ENCODE data around the gene WWOX. TPM values are rescaled to one million over a fixed set of nuclear protein-coding genes. Genes with fewer than 3 reads are reported as not detected.

WWOX gene
- total RNA-seq, 4 donors from 2014 or later = 76.8 to 102 (median 83.6) TPM

DNA sequence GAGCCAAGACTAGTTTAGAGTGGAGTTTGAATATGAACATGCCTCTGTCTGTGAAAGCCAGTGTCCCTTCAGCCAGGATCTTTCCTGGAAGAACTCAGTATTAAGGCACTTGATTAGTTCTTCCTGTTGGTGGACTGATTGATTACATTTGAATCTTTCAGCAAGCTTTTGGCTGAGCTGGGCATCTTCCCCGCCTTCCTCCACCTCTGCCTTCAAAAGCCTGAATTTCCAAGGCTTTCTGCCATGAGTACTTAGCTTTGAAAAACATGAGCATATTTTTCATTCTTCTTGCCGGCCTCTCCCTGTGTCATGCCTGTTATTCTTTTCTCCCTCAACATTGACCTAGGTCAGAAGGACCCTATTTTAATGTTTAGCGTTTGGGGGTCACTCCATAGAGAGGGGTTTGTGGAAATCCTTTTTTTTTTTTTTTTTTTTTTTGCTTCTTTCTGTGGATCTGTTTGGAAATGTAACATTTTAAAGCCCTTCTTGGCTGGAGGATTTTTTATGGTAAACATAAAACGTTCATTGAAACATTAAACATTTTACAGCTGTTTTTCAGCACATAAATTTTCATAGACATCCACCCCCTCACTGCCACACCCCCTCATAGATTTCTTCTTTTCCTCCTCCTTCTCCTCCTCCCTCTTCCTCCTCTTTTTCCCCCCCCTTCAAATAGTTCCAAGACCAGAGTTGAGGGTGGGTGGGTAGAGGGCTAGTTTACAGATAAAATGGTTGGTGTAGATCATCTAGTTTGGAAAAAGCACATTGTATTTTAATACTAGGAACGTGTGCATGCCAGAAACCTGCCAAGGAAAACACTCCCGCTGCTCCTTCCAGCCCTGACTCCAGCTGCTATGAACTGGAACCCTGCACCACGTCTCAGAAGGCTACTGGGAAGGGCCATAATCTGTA is 645.9 kb downstream of the WWOX start:
- Histone ChIP-seq H3K36me3 (no peaks in the 10 kb centered on the region), H3K27ac (peak overlapping the region in 2 of 4 donors; percentile 25 to 30), H3K9me3 (no peaks in the 10 kb centered on the region), H3K27me3 (no peaks in the 10 kb centered on the region), H3K4me3 (no peak overlapping the region), H3K4me1 (peaks cover 0 to 16% (median 0%) of the 10 kb centered on the region in 4 donors)
- DNase-seq (ENCODE audit: low spot score in 2 of 2) = no peak
- WGBS, 2 donors = 24 to 29% methylated on average over 7 of the region's 7 CpGs
- no peak for TF ChIP-seq POLR2A (IDR thresholded peaks at IDR 0.05)
- no peak for TF ChIP-seq EP300 (IDR thresholded peaks at IDR 0.05)
- TF ChIP-seq, protein P1, sequence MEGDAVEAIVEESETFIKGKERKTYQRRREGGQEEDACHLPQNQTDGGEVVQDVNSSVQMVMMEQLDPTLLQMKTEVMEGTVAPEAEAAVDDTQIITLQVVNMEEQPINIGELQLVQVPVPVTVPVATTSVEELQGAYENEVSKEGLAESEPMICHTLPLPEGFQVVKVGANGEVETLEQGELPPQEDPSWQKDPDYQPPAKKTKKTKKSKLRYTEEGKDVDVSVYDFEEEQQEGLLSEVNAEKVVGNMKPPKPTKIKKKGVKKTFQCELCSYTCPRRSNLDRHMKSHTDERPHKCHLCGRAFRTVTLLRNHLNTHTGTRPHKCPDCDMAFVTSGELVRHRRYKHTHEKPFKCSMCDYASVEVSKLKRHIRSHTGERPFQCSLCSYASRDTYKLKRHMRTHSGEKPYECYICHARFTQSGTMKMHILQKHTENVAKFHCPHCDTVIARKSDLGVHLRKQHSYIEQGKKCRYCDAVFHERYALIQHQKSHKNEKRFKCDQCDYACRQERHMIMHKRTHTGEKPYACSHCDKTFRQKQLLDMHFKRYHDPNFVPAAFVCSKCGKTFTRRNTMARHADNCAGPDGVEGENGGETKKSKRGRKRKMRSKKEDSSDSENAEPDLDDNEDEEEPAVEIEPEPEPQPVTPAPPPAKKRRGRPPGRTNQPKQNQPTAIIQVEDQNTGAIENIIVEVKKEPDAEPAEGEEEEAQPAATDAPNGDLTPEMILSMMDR (IDR thresholded peaks at IDR 0.05) = no peak

- no peak for DNase-seq (ENCODE audit: low spot score in 2 of 2)
- H3K4me1 ChIP-seq = peaks cover 0 to 16% (median 0%) of the 10 kb centered on the region in 4 donors
- WGBS, 2 donors = 76 to 81% methylated on average over 2 of the region's 2 CpGs
- TF ChIP-seq EP300 (IDR thresholded peaks at IDR 0.05) (no peak), POLR2A (IDR thresholded peaks at IDR 0.05) (no peak)
- TF ChIP-seq, protein P1 (IDR thresholded peaks at IDR 0.05) = no peak
- no peaks in the 10 kb centered on the region for H3K9me3 ChIP-seq
- H3K36me3 ChIP-seq = no peaks in the 10 kb centered on the region
- no peak overlapping the region for H3K4me3 ChIP-seq
- H3K27me3 ChIP-seq = no peaks in the 10 kb centered on the region
- no peak overlapping the region for H3K27ac ChIP-seq
These were observed 647.3 kb downstream of the WWOX start for GRCh38 chr16:78746718-78747117.

GRCh38 chr16:78748220-78748929 is 648.9 kb downstream of the WWOX start:
- no peaks in the 10 kb centered on the region for H3K9me3 ChIP-seq
- no peak overlapping the region for H3K4me3 ChIP-seq
- DNase-seq (ENCODE audit: low spot score in 2 of 2) = no peak
- no peaks in the 10 kb centered on the region for H3K36me3 ChIP-seq
- H3K27ac ChIP-seq = no peak overlapping the region
- H3K27me3 ChIP-seq = no peaks in the 10 kb centered on the region
- WGBS, 2 donors = 74 to 84% methylated on average over 9 of the region's 9 CpGs
- TF ChIP-seq POLR2A (IDR thresholded peaks at IDR 0.05) = no peak
- TF ChIP-seq, protein P1 (IDR thresholded peaks at IDR 0.05) = no peak
- TF ChIP-seq EP300 (IDR thresholded peaks at IDR 0.05) = no peak
- peaks cover 0 to 16% (median 0%) of the 10 kb centered on the region in 4 donors for H3K4me1 ChIP-seq

GRCh38 chr16:78749745-78750268 is 650.4 kb downstream of the WWOX start:
- DNase-seq (ENCODE audit: low spot score in 2 of 2) = no peak
- Histone ChIP-seq H3K27me3 (no peaks in the 10 kb centered on the region), H3K27ac (no peak overlapping the region), H3K36me3 (no peaks in the 10 kb centered on the region), H3K4me1 (peaks cover 0 to 13% (median 0%) of the 10 kb centered on the region in 4 donors), H3K4me3 (no peak overlapping the region), H3K9me3 (no peaks in the 10 kb centered on the region)
- WGBS, 2 donors = 63 to 67% methylated on average over 4 of the region's 4 CpGs
- TF ChIP-seq EP300 (IDR thresholded peaks at IDR 0.05) (no peak), POLR2A (IDR thresholded peaks at IDR 0.05) (no peak)
- TF ChIP-seq, protein P1 (IDR thresholded peaks at IDR 0.05) = no peak
